GM12878 (cell line): ENCODE measurements around the gene ESPNL. TPM values are rescaled to one million over a fixed set of nuclear protein-coding genes. Genes with fewer than 3 reads are reported as not detected.

ENCODE experiments used
- ATAC-seq: fragments of 200-7000 bp; cut with Tn5 transposase; 3 replicates; pipeline ENCODE4 v1.9.1; 2020; ENCODE audit warnings: mild to moderate bottlenecking, moderate library complexity
- BruUV-seq: library from RNA; stranded (reverse); fragments of 400-500 nt; replicated peaks from 2 replicates; lab custom pipeline; 2021; lab: Mats Ljungman, UMichigan
- CTCF ChIA-PET: fragments of 300-600 bp; sonication (Branson Sonifier 250); formaldehyde crosslinking; extraction: SDS; loops from one replicate; lab custom pipeline; 2021; ENCODE audit warnings: inconsistent platforms; lab: Yijun Ruan, JAX
- POLR2A ChIA-PET: fragments of 350-600 bp; formaldehyde crosslinking; extraction: SDS; loops from one replicate; lab custom pipeline; 2021; ENCODE audit warnings: inconsistent platforms; lab: Charles Lee
- RAD21 ChIA-PET: fragments of 300-600 bp; sonication (Branson Sonifier 250); formaldehyde crosslinking; loops from one replicate; lab custom pipeline; 2023; ENCODE audit warnings: antibody characterized with exemption; ENCODE audit not compliant: unreplicated experiment; lab: Charles Lee
- SMC1A ChIA-PET: fragments of 300-600 bp; sonication (Branson Sonifier 250); formaldehyde crosslinking; loops from one replicate; lab custom pipeline; 2023; ENCODE audit not compliant: unreplicated experiment, uncharacterized antibody; lab: Charles Lee
- DNase-seq: peaks from one replicate; pipeline ENCODE4 v3.0.0-alpha.2; 2011; ENCODE audit warnings: low read depth, low spot score
- FAIRE-seq: peaks from 3 replicates; lab custom pipeline; 2011; peaks lifted over from hg19 to GRCh38; lab: Jason Lieb, UNC
- H2AFZ ChIP-seq: 2 replicates; pipeline ENCODE4 v1.6.0; 2011; ENCODE audit warnings: low read depth, low read length, control low read depth; ENCODE audit not compliant: control insufficient read depth
- H3K27ac ChIP-seq: 2 replicates; pipeline ENCODE4 v1.5.1; 2011; ENCODE audit warnings: control low read depth; ENCODE audit not compliant: control insufficient read depth, insufficient read depth
- H3K27me3 ChIP-seq, 2 experiments: replicated peaks in 1 of 2; 2 replicates each; pipeline versions ENCODE4 v1.6.0 to v1.6.1; 2011; ENCODE audit warnings: low read length in 1 of 2; ENCODE audit not compliant: control insufficient read depth in 2 of 2, insufficient read depth in 2 of 2
- H3K36me3 ChIP-seq, 2 experiments: 2 replicates each; pipeline ENCODE4 v1.5.1; 2011; ENCODE audit warnings: low read length in 1 of 2; ENCODE audit not compliant: control insufficient read depth in 2 of 2, insufficient read depth in 2 of 2
- H3K4me1 ChIP-seq: 2 replicates; pipeline ENCODE4 v1.6.1; 2011; ENCODE audit warnings: mild to moderate bottlenecking, low read length, moderate library complexity, mixed read lengths; ENCODE audit not compliant: control insufficient read depth, insufficient read depth
- H3K4me2 ChIP-seq: 2 replicates; pipeline ENCODE4 v1.6.0; 2011; ENCODE audit warnings: control low read depth; ENCODE audit not compliant: control insufficient read depth, insufficient read depth
- H3K4me3 ChIP-seq: fragments of 200-600 bp; sonication (generic); 2 replicates; pipeline ENCODE4 v1.5.1; 2016
- H3K79me2 ChIP-seq: 2 replicates; pipeline ENCODE4 v1.6.0; 2011; ENCODE audit warnings: low read length; ENCODE audit not compliant: control insufficient read depth, insufficient read depth
- H3K9ac ChIP-seq: 2 replicates; pipeline ENCODE4 v1.8.0; 2011; ENCODE audit warnings: low read length, control low read depth, mixed read lengths; ENCODE audit not compliant: control insufficient read depth, insufficient read depth
- H3K9me3 ChIP-seq: replicated peaks from 3 replicates; pipeline ENCODE4 v1.5.1; 2011; ENCODE audit warnings: mild to moderate bottlenecking, low read length; ENCODE audit not compliant: control insufficient read depth, insufficient read depth
- H4K20me1 ChIP-seq: 2 replicates; pipeline ENCODE4 v1.6.0; 2011; ENCODE audit not compliant: control insufficient read depth, insufficient read depth
- ATF7 ChIP-seq: fragments of 450-650 bp; IDR thresholded peaks from 2 replicates; pipeline ENCODE4 v1.6.1; 2016; ENCODE audit warnings: low read depth, mild to moderate bottlenecking
- CBFB ChIP-seq: IDR thresholded peaks from 2 replicates; pipeline ENCODE4 v1.6.1; 2016; ENCODE audit warnings: antibody characterized with exemption, low read depth
- CBX3 ChIP-seq: fragments of 200-600 bp; sonication (generic); IDR thresholded peaks from 2 replicates; pipeline ENCODE4 v1.6.1; 2016; ENCODE audit warnings: low read depth, borderline replicate concordance
- CHD2 ChIP-seq: IDR thresholded peaks from 2 replicates; pipeline ENCODE4 v1.6.1; 2011; ENCODE audit warnings: low read depth, low read length, improper control_type of control experiment, borderline replicate concordance
- CREB1 ChIP-seq: IDR thresholded peaks from 2 replicates; pipeline ENCODE4 v1.6.1; 2012; ENCODE audit warnings: low read depth, mild to moderate bottlenecking, inconsistent platforms
- ETV6 ChIP-seq, 2 experiments: fragments of 450-650 bp in 1 of 2; IDR thresholded peaks in 1 of 2; conservative IDR thresholded peaks in 1 of 2; 2 replicates each; pipeline ENCODE4 v1.6.1; 2014; ENCODE audit warnings: antibody characterized with exemption in 1 of 2, borderline replicate concordance in 1 of 2, low read depth in 1 of 2, mild to moderate bottlenecking in 1 of 2, moderate library complexity in 1 of 2
- GABPA ChIP-seq: IDR thresholded peaks from 2 replicates; pipeline ENCODE4 v1.6.1; 2014; ENCODE audit warnings: antibody characterized with exemption, low read depth, mild to moderate bottlenecking, inconsistent platforms
- IRF4 ChIP-seq: IDR thresholded peaks from 2 replicates; pipeline ENCODE4 v1.6.1; 2011; ENCODE audit warnings: low read depth, low read length
- KDM1A ChIP-seq: fragments of 200-600 bp; sonication (generic); IDR thresholded peaks from 2 replicates; pipeline ENCODE4 v1.6.1; 2016; ENCODE audit warnings: borderline replicate concordance
- MLLT1 ChIP-seq: fragments of 450-650 bp; IDR thresholded peaks from 2 replicates; pipeline ENCODE4 v1.6.1; 2016; ENCODE audit warnings: mild to moderate bottlenecking
- NBN ChIP-seq: fragments of 450-650 bp; IDR thresholded peaks from 2 replicates; pipeline ENCODE4 v1.6.1; 2016
- NR2F1 ChIP-seq: fragments of 450-650 bp; conservative IDR thresholded peaks from 2 replicates; pipeline ENCODE4 v1.6.1; 2017; ENCODE audit warnings: mild to moderate bottlenecking
- RCOR1 ChIP-seq: conservative IDR thresholded peaks from 2 replicates; pipeline ENCODE4 v1.6.1; 2012; ENCODE audit warnings: low read depth, low read length, improper control_type of control experiment
- SP1 ChIP-seq: IDR thresholded peaks from one replicate; pipeline ENCODE4 v1.6.1; 2011; ENCODE audit warnings: low read depth, low read length
- ZBTB11 ChIP-seq: fragments of 450-650 bp; formaldehyde crosslinking; IDR thresholded peaks from 2 replicates; pipeline ENCODE4 v1.5.0; 2022; ENCODE audit warnings: mild to moderate bottlenecking, missing genetic modification characterization
- WGBS: methylation state at CpG from one replicate; pipeline ENCODE4 v1.1.6; 2016; ENCODE audit warnings: low lambda C conversion rate; ENCODE audit not compliant: insufficient replicate concordance, insufficient coverage; ENCODE audit errors: missing lambda C conversion rate; 5-methylcytosine and 5-hydroxymethylcytosine counted together
- in situ Hi-C: fragments of 300-500 bp; cut with MboI; formaldehyde crosslinking; loops from 9 replicates; pipeline ENCODE4 v1.14.3; 2018; ENCODE audit warnings: mixed read lengths
- intact Hi-C: fragments of 100-400 bp; cut with micrococcal nuclease; formaldehyde crosslinking; loops from one replicate; pipeline ENCODE4 v1.14.2; 2022; ENCODE audit not compliant: unreplicated experiment
- polyA plus RNA-seq, 11 experiments: library from polyadenylated mRNA; depleted of rRNA in 4 of 11; unstranded in 6 of 11; stranded (reverse) in 5 of 11; fragments of >200 nt; fragmentation: Nextera tagmentation in 4 of 11; fragmentation: Illumina TruSeq in 1 of 11; extraction: Ambion mirVana in 4 of 11; extraction: Trizol in 1 of 11; gene quantifications; 1 replicate in 1 of 11; 2 replicates in 10 of 11; pipeline versions ENCODE4 v1.2.1 to v1.2.3, GENCODE V29; 2011 to 2016; ENCODE audit warnings: inconsistent platforms in 2 of 11, missing spikeins in 2 of 11, low read depth in 1 of 11
- total RNA-seq, 4 experiments: library from RNA; depleted of rRNA in 3 of 4; stranded (reverse); fragments of >200 nt in 3 of 4; fragmentation: Illumina TruSeq in 1 of 4; extraction: Trizol in 1 of 4; gene quantifications; 2 replicates each; pipeline versions ENCODE4 v1.2.1 to v1.2.3, GENCODE V29; 2013 to 2021
- TF ChIP-seq, protein P1 (sequence below): IDR thresholded peaks from 2 replicates; pipeline ENCODE4 v1.6.1; 2012; ENCODE audit warnings: mild to moderate bottlenecking, low read depth, low read length

ESPNL gene
- total and polyA plus RNA-seq, 10 of the 15 experiments (the other 5 are each of a cell fraction or from before 2014, with no cell fraction given): 0.05 to 0.94 (median 0.36) TPM; not detected in 3

GRCh38 chr2:238155761-238156694 lies 55.9 kb downstream of the ESPNL start:
- WGBS: 44% methylated on average over 18 of the region's 18 CpGs
- CTCF ChIA-PET: no interaction called here
- Histone ChIP-seq H3K27me3 (peaks cover 3 to 7% of the 10 kb centered on the region in 2 experiments; a peak in 2 of 4 replicates), H3K9ac (no peak overlapping the region), H3K9me3 (no peaks in the 10 kb centered on the region), H3K79me2 (no peaks in the 10 kb centered on the region), H3K36me3 (no peaks in the 10 kb centered on the region), H3K27ac (no peak overlapping the region), H3K4me3 (no peak overlapping the region), H3K4me1 (peaks cover 6% of the 10 kb centered on the region; the same call in 1 of the 2 replicates), H3K4me2 (no peak overlapping the region), H2AFZ (no peak overlapping the region), H4K20me1 (no peaks in the 10 kb centered on the region)
- in situ Hi-C loops: no loop called here
- SMC1A ChIA-PET: no interaction called here
- intact Hi-C loops: no loop called here
- BruUV-seq: no TSS peak
- RAD21 ChIA-PET: no interaction called here
- DNase-seq (no peak), ATAC-seq (no peak), FAIRE-seq (no peak)
- POLR2A ChIA-PET: no interaction called here
- no peak for TF ChIP-seq RCOR1
- no peak for TF ChIP-seq CBX3
- TF ChIP-seq ZBTB11 (CRISPR knock-in tag): no peak
- no peak for TF ChIP-seq KDM1A
- no peak for TF ChIP-seq NBN
- TF ChIP-seq SP1: no peak
- TF ChIP-seq NR2F1: no peak
- TF ChIP-seq CBFB: no peak
- TF ChIP-seq ATF7: no peak
- no peak for TF ChIP-seq ETV6 (conservative IDR thresholded peaks at IDR 0.05 in 1 of 2, IDR thresholded peaks at IDR 0.05 in 1 of 2; ENCODE audit: borderline replicate concordance in 1 of 2, low read depth in 1 of 2)
- TF ChIP-seq CREB1: no peak
- TF ChIP-seq IRF4: no peak
- no peak for TF ChIP-seq GABPA
- TF ChIP-seq, protein P1, sequence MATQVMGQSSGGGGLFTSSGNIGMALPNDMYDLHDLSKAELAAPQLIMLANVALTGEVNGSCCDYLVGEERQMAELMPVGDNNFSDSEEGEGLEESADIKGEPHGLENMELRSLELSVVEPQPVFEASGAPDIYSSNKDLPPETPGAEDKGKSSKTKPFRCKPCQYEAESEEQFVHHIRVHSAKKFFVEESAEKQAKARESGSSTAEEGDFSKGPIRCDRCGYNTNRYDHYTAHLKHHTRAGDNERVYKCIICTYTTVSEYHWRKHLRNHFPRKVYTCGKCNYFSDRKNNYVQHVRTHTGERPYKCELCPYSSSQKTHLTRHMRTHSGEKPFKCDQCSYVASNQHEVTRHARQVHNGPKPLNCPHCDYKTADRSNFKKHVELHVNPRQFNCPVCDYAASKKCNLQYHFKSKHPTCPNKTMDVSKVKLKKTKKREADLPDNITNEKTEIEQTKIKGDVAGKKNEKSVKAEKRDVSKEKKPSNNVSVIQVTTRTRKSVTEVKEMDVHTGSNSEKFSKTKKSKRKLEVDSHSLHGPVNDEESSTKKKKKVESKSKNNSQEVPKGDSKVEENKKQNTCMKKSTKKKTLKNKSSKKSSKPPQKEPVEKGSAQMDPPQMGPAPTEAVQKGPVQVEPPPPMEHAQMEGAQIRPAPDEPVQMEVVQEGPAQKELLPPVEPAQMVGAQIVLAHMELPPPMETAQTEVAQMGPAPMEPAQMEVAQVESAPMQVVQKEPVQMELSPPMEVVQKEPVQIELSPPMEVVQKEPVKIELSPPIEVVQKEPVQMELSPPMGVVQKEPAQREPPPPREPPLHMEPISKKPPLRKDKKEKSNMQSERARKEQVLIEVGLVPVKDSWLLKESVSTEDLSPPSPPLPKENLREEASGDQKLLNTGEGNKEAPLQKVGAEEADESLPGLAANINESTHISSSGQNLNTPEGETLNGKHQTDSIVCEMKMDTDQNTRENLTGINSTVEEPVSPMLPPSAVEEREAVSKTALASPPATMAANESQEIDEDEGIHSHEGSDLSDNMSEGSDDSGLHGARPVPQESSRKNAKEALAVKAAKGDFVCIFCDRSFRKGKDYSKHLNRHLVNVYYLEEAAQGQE: no peak
- no peak for TF ChIP-seq CHD2
- TF ChIP-seq MLLT1: no peak
